Gastrocnemius medialis (tissue), 4 donors: ENCODE measurements around the gene RANBP17.

Experiments
- POLR2A ChIP-seq, 2 donors: fragments of 450-650 bp; IDR thresholded peaks; one replicate each; pipeline ENCODE4 v1.6.1; 2017; ENCODE audit warnings: antibody characterized with exemption in 2 of 2, mild to moderate bottlenecking in 2 of 2, moderate library complexity in 2 of 2
- TF ChIP-seq, protein P1 (sequence below), 5 experiments: fragments of 450-650 bp in 3 of 5; fragments of 200-600 bp in 2 of 5; sonication (generic) in 2 of 5; IDR thresholded peaks in 4 of 5; conservative IDR thresholded peaks in 1 of 5; 1 replicate in 4 of 5; 2 replicates in 1 of 5; pipeline ENCODE4 v1.5.1; 2016 to 2019; ENCODE audit warnings: antibody characterized with exemption in 5 of 5, mild to moderate bottlenecking in 3 of 5, moderate library complexity in 3 of 5

- TF ChIP-seq, protein P1, sequence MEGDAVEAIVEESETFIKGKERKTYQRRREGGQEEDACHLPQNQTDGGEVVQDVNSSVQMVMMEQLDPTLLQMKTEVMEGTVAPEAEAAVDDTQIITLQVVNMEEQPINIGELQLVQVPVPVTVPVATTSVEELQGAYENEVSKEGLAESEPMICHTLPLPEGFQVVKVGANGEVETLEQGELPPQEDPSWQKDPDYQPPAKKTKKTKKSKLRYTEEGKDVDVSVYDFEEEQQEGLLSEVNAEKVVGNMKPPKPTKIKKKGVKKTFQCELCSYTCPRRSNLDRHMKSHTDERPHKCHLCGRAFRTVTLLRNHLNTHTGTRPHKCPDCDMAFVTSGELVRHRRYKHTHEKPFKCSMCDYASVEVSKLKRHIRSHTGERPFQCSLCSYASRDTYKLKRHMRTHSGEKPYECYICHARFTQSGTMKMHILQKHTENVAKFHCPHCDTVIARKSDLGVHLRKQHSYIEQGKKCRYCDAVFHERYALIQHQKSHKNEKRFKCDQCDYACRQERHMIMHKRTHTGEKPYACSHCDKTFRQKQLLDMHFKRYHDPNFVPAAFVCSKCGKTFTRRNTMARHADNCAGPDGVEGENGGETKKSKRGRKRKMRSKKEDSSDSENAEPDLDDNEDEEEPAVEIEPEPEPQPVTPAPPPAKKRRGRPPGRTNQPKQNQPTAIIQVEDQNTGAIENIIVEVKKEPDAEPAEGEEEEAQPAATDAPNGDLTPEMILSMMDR (IDR thresholded peaks at IDR 0.05 in 4 of 5, conservative IDR thresholded peaks at IDR 0.05 in 1 of 5): no peak
- no peak for TF ChIP-seq POLR2A (IDR thresholded peaks at IDR 0.05)
Observed at GRCh38 chr5:171311322-171312077, 449.7 kb downstream of the RANBP17 start.
